Thymus (tissue), 11 donors: ENCODE data around the gene DNTTIP2. TPM values are rescaled to one million over a fixed set of nuclear protein-coding genes. Genes with fewer than 3 reads are reported as not detected.
"Not testable (repeated sequence)": the region's sequence is repeated elsewhere in the genome, so short reads cannot be mapped to it uniquely, and the experiment has no call there.

Experiments
- DNase-seq, 9 donors: peaks; one replicate each; pipeline ENCODE4 v3.0.0-alpha.2; 2013; ENCODE audit warnings: low spot score in 9 of 9, low read depth in 6 of 9, missing footprints in 1 of 9
- H3K27ac ChIP-seq, 2 donors: one replicate each; pipeline ENCODE4 v1.5.1; 2013; ENCODE audit warnings: control low read depth in 1 of 2, low read depth in 1 of 2, low read length in 1 of 2, mild to moderate bottlenecking in 1 of 2, moderate library complexity in 1 of 2
- H3K27me3 ChIP-seq, 2 donors: one replicate each; pipeline ENCODE4 v1.5.1; 2013; ENCODE audit warnings: low read length in 1 of 2; ENCODE audit not compliant: control insufficient read depth in 2 of 2, insufficient read depth in 1 of 2
- H3K36me3 ChIP-seq, 2 donors: one replicate each; pipeline ENCODE4 v1.5.1; 2013; ENCODE audit warnings: low read length in 1 of 2, mild to moderate bottlenecking in 1 of 2, moderate library complexity in 1 of 2; ENCODE audit not compliant: control insufficient read depth in 2 of 2, insufficient read depth in 2 of 2
- H3K4me1 ChIP-seq, 2 donors: one replicate each; pipeline ENCODE4 v1.5.1; 2013; ENCODE audit warnings: low read length in 2 of 2; ENCODE audit not compliant: control insufficient read depth in 2 of 2, insufficient read depth in 2 of 2
- H3K4me3 ChIP-seq, 2 donors: one replicate each; pipeline ENCODE4 v1.5.1; 2013; ENCODE audit warnings: low read length in 2 of 2, control low read depth in 1 of 2, mild to moderate bottlenecking in 1 of 2
- H3K9me3 ChIP-seq, 2 donors: one replicate each; pipeline ENCODE4 v1.5.1; 2013; ENCODE audit warnings: low read length in 1 of 2, mild to moderate bottlenecking in 1 of 2; ENCODE audit not compliant: control insufficient read depth in 2 of 2, insufficient read depth in 1 of 2
- WGBS: extraction: QIAGEN DNeasy Blood & Tissue Kit; methylation state at CpG from one replicate; pipeline ENCODE4 v1.1.7; 2013; 5-methylcytosine and 5-hydroxymethylcytosine counted together
- polyA plus RNA-seq: library from polyadenylated mRNA; stranded (reverse); fragments of 200-250 nt; gene quantifications from one replicate; pipeline ENCODE4 v1.2.3, GENCODE V29; 2013
- total RNA-seq: library from RNA; stranded (reverse); fragments of 120-200 nt; gene quantifications from one replicate; pipeline ENCODE4 v1.2.4, GENCODE V29; 2013
- donor health status: healthy.

The DNTTIP2 gene
- total and polyA plus RNA-seq, 2 donors: 52.5 to 80.6 TPM

DNA sequence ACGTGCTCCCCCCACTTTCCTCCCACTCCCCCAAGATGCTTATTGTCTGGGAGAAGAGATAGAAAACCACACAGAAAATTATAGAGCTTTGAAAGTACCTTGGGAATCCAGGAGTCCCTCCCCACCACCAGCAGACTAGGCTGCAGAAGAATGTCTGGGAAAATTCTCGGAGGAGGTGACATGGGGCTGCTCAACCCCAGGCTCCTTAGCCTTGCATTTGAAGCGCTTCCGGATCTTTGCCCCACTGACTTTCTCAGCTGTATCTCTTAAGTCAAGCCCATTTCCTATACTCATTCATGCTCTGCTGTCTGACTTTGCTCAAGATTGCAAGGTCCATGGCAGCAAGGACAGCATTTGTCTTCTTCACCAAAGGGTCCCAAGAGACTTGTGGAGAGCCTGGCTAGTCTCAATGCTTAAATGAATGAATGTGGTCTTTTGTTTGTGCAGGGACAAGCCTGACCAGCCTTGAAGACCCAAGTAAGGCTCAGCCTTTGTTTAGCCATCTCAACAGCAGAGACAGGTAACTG, 38.0 kb downstream of the DNTTIP2 start:
- no peaks in the 10 kb centered on the region for H3K36me3 ChIP-seq
- no peaks in the 10 kb centered on the region for H3K9me3 ChIP-seq
- 96% methylated on average over 4 of the region's 4 CpGs for WGBS
- H3K27ac ChIP-seq: no peak overlapping the region
- H3K27me3 ChIP-seq: no peaks in the 10 kb centered on the region
- H3K4me3 ChIP-seq: no peak overlapping the region
- DNase-seq: no peak
- peaks cover 0 to 10% of the 10 kb centered on the region in 2 donors for H3K4me1 ChIP-seq

DNA sequence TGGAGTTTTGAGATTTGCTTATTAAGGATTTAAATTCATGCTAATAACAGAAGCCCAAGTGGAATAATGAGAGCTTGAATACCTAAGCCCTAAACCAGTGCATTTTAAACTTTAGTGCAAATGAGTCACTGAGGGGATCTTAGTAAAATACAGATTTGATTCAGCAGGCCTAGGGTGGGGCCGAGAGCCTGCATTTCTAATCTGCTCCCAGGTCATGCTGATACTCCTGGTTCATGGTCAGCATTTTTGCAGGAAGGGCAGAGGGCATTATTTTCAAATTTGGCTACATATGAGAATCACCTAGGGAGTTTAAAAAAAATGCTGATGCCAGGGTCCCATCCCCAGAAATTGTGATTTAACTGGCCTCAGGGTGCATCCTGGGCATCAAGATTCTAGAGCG, 39.3 kb downstream of the DNTTIP2 start:
- no peak overlapping the region for H3K4me3 ChIP-seq
- 96% methylated on average over 2 of the region's 2 CpGs for WGBS
- H3K4me1 ChIP-seq: peaks cover 0 to 4% of the 10 kb centered on the region in 2 donors
- H3K27ac ChIP-seq: no peak overlapping the region
- H3K27me3 ChIP-seq: no peaks in the 10 kb centered on the region
- no peaks in the 10 kb centered on the region for H3K9me3 ChIP-seq
- H3K36me3 ChIP-seq: no peaks in the 10 kb centered on the region
- no peak for DNase-seq

DNA sequence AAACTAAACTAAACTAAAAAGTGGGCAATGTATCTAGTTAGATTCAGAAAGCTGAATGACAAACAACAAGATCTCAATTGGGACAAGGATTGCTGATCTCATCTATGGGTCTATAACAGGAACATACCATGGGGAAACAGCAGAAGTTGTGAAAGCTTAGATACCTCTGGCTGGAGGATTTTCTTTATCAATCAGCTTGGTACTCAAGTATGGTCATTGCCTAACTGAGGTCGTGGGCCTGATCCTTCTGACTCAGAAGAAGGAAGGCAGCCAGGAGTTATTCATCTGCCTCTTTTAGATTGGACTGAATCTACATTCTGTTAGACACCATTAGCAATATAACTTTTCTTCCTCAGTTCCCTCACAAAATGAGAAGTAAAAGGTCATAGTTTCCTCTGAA, 39.7 kb downstream of the DNTTIP2 start:
- DNase-seq: no peak
- 88% methylated on average over 1 of the region's 1 CpG for WGBS
- no peaks in the 10 kb centered on the region for H3K27me3 ChIP-seq
- no peak overlapping the region for H3K4me3 ChIP-seq
- no peak overlapping the region for H3K27ac ChIP-seq
- no peaks in the 10 kb centered on the region for H3K9me3 ChIP-seq
- peaks cover 0 to 4% of the 10 kb centered on the region in 2 donors for H3K4me1 ChIP-seq
- H3K36me3 ChIP-seq: no peaks in the 10 kb centered on the region

DNA sequence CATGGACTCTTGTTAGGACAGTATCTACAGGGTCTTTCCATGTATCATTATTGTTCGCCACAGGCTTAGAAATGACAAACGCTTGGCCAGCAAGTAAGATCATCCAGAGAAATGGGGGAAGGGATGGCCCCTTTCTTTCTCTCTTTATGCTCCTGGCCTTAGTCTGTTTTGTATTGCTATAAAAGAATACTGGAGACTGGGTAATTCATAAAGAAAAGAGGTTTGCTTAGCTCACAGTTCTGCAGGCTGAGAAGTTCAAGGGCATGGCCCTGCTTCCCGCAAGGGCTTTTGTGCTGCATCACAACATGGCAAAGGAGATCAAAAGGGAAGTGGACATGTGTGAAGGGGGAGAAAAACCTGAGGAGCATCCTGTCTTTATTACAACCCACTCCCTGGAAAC, 41.0 kb downstream of the DNTTIP2 start:
- Histone ChIP-seq H3K27ac (no peak overlapping the region), H3K27me3 (no peaks in the 10 kb centered on the region)

DNA sequence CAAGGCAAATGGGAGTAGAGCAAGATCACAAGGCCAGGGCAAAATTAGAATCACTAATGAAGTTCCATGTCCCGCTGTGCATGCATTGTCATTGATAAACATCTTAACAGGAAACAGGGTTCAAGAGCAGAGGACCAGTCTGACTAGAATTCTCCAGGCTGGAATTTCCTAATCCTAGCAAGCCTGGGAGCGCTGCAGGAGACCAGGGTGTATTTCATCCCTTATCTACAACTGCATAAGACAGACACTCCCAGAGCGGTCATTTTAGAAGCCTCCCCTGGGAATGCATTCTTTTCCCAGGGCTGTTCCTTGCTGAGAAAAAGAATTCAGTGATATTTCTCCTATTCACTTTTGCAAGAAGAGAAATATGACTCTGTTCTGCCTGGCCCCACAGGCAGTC, 45.7 kb downstream of the DNTTIP2 start:
- not testable (repeated sequence) for H3K27me3 ChIP-seq, DNase-seq, H3K36me3 ChIP-seq, H3K4me1 ChIP-seq, H3K27ac ChIP-seq, H3K4me3 ChIP-seq
- 98% methylated on average over 3 of the region's 3 CpGs for WGBS
- H3K9me3 ChIP-seq: peaks cover 0 to 11% of the 10 kb centered on the region in 2 donors

More for the DNA sequence above, 41.0 kb downstream of the DNTTIP2 start:
- no peak for DNase-seq
- 98% methylated on average over 3 of the region's 3 CpGs for WGBS
- peaks cover 0 to 4% of the 10 kb centered on the region in 2 donors for H3K9me3 ChIP-seq
- no peak overlapping the region for H3K4me3 ChIP-seq
- no peaks in the 10 kb centered on the region for H3K36me3 ChIP-seq
- H3K4me1 ChIP-seq: no peaks in the 10 kb centered on the region

DNA sequence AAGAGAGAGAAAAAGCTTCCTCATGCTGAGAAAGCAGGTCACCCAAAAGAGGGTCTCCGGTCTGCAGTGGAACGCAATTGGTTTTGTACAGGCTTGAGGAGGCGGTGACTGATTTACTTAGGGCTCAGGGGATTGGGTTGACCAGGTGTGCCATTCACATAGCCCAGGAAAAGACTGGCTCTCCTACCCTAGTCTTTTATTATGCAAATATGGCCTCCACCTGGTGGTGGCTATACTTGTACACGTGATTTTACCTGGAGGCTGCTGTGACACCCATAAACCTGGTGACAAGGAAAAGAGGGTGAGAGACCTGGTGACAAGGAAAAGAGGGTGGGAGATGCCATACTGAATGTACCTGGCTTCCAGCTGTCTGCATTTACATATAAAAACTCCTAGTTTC, 49.9 kb downstream of the DNTTIP2 start:
- Histone ChIP-seq H3K9me3 (peaks cover 0 to 11% of the 10 kb centered on the region in 2 donors), H3K27ac (no peak overlapping the region), H3K36me3 (no peaks in the 10 kb centered on the region), H3K27me3 (no peaks in the 10 kb centered on the region), H3K4me1 (no peaks in the 10 kb centered on the region), H3K4me3 (no peak overlapping the region)
- no peak for DNase-seq
- 98% methylated on average over 4 of the region's 4 CpGs for WGBS

DNA sequence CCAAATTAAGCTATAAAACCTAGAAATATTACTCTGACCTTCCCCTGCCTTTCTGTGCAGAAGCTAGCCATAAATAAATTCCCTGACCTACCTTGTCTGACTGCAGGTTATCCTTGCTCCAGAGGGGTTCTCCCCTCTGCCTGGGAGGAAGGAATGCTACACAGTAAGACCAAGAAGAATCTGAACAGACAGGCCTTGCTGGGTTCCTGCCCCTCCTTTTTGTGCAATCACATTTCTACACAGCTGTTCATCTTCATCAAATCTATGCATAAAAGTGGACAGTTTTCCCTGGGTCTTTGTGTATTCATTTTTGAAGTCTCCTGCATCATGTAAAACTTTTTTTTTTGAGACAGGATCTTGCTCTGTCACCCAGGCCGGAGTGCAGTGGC, 50.6 kb downstream of the DNTTIP2 start:
- Histone ChIP-seq H3K4me1 (no peaks in the 10 kb centered on the region), H3K27ac (no peak overlapping the region), H3K9me3 (peaks cover 0 to 11% of the 10 kb centered on the region in 2 donors), H3K36me3 (no peaks in the 10 kb centered on the region), H3K4me3 (no peak overlapping the region), H3K27me3 (no peaks in the 10 kb centered on the region)
- WGBS: 98% methylated on average over 1 of the region's 1 CpG
- DNase-seq: no peak

DNA sequence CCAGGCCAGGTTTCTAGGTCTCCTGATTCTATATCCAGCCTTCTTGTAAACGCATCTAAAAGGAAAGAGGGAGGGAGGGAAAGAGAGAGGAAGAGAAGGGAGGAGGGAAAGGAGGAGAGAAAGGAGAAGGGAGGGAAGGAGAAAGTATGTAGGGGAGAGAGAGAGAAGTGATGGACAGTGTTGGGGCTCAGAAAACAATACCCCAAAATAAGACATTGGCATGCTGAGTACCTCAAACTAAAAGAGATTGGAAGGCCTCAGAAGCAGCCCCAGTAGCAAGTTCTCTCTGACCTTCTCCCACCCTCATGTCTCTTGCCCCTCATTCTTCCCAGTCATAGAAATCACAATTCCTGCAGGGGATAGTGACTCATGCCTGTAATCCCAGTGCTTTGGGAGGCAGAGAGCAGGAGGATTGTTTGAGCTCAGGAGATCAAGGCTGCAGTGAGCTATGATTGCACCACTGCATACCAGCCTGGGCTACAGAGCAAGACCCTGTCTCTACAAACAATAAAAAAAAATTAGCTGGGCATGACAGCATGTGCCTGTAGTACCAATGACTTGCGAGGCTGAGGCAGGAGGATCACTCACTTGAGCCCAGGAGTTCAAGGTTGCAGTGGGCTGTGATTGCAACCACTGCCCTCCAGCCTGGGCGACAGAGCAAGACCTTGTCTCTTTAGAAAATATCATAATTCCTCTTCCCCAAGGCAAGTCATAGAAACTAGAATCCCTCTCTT, 51.2 kb downstream of the DNTTIP2 start:
- H3K4me1 ChIP-seq: no peaks in the 10 kb centered on the region
- peaks cover 0 to 5% of the 10 kb centered on the region in 2 donors for H3K9me3 ChIP-seq
- H3K36me3 ChIP-seq: no peaks in the 10 kb centered on the region
- H3K27me3 ChIP-seq: no peaks in the 10 kb centered on the region
- 96% methylated on average over 3 of the region's 3 CpGs for WGBS
- H3K4me3 ChIP-seq: no peak overlapping the region
- H3K27ac ChIP-seq: no peak overlapping the region
- DNase-seq: no peak

DNA sequence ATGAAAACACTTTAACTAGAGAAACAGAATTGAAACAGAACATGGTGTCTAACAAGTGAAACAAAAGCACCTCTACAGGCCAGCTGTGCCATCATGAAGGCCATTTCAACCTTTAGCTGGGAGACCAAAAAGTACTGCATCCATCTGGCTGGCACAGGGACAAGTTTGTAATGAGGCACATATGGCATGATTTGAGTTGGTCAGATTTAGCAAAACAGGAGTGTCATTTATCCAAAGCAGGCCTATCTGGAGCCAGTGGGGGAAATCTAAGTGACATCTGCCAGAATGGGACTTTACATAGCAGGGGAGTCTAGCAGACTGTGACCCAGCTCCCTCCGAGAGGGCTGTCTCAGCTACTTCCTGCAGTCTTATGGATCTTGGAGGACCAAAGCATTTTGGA, 51.9 kb downstream of the DNTTIP2 start:
- Histone ChIP-seq H3K4me1 (no peaks in the 10 kb centered on the region), H3K27ac (no peak overlapping the region), H3K4me3 (no peak overlapping the region), H3K27me3 (no peaks in the 10 kb centered on the region), H3K9me3 (peaks cover 0 to 2% of the 10 kb centered on the region in 2 donors), H3K36me3 (no peaks in the 10 kb centered on the region)
- 96% methylated on average over 1 of the region's 1 CpG for WGBS
- DNase-seq: no peak
